GM19438 (cell line): ENCODE data around the gene ULK1.
"Not testable (repeated sequence)": the region's sequence is repeated elsewhere in the genome, so short reads cannot be mapped to it uniquely, and the experiment has no call there.

Source experiments
- ATAC-seq: cut with Tn5 transposase; IDR thresholded peaks from one replicate; pipeline ENCODE4 v1.9.1; 2021; ENCODE audit warnings: low read depth; ENCODE audit not compliant: unreplicated experiment

Gene ULK1

DNA sequence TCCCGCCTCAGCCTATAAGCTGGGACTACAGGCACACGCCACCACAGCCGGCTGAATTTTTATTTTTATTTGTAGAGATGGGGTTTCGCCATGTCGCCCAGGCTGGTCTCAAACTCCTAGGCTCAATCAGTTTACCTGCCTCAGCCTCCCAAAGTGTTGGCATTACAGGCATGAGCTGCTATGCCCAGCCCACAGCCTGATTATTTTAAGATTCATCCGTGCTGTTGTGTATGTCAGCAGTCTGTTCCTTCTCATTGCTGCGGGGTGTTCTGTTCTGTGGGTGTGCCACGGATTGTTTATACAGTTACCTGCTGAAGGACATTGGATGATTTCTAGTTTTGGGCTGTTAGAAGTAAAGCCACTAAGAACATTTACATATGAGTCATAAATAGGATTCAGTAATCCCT lies 45.7 kb downstream of the ULK1 start:
- no peak for ATAC-seq

DNA sequence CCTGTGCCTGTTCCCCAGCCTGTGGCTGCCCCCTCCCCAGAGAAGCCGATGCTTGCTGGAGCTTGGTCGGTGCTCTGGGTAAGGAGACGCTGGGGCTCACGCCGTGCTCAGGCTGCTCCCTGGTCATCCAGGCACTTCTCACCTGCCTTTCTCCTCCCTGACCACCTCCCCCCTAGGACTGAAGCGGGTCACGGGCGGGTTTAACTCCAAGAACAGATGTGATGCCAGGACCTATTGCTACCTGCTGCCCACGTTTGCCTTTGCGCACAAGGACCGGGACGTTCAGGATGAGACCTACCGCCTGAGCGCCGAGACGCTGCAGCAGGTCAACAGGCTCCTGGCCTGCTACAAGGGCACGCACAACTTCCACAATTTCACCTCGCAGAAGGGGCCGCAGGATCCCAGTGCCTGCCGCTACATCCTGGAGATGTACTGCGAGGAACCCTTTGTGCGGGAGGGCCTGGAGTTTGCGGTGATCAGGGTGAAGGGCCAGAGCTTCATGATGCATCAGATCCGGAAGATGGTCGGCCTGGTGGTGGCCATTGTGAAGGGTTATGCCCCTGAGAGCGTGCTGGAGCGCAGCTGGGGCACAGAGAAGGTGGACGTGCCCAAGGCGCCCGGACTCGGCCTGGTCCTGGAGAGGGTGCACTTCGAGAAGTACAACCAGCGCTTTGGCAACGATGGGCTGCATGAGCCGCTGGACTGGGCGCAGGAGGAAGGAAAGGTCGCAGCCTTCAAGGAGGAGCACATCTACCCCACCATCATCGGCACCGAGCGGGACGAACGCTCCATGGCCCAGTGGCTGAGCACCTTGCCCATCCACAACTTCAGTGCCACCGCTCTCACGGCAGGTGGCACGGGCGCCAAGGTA lies 46.9 kb downstream of the ULK1 start:
- no peak for ATAC-seq

DNA sequence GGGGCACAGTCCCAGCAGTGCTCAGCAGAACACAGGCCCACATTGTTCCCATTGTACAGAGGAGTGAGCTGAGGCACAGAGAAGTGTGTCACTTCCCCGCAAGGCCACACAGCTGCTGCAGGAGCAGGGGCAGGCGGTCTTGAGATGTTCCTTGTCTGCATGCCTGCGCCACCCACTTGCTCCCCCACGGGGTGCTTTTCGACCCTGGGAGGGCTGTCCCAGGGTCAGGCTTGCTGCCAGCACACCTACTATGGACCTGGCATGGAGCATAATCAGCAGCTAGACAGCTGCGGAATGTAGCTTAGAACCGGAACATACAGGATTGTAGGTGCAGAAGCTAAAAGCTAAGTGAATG lies 47.5 kb downstream of the ULK1 start:
- no peak for ATAC-seq

DNA sequence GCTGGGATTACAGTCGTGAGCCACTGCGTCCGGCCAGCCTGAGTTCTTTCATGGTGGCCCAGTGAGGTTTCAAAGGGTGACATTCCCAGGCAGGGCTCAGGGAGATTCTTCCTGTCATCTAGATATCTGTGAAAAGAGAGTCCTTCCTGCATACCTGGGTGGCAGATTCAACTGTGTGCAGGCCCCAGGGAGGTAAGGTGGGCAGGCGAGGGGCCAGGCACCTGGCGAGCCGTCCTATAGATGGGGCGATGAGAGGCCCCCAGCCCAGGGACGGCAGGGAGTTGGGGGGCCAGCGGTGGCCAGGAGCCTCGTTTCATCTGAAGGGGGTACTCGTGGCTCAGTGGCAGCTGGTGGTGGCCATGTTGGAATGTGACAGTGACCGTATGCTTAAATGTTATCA lies 48.2 kb downstream of the ULK1 start:
- no peak for ATAC-seq

DNA sequence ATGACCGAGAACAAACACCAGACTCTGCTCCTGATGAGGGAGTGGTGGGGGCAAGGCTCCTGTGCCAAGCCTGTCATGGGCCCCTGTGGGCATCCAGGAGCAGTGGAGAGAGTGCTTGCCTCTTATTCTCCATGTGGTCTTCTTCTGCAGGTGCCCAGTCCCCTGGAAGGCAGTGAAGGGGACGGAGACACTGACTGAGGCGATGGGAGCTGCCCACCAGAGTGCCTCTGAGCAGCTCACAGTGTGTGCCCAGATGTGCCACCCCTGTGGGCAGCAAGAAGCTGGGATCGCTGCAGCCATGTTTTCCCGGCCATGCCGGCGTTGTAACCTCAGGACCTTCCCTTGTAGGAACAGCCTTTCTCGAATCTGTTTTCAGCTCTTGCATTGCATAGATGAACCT lies 49.0 kb downstream of the ULK1 start:
- ATAC-seq = no peak

DNA sequence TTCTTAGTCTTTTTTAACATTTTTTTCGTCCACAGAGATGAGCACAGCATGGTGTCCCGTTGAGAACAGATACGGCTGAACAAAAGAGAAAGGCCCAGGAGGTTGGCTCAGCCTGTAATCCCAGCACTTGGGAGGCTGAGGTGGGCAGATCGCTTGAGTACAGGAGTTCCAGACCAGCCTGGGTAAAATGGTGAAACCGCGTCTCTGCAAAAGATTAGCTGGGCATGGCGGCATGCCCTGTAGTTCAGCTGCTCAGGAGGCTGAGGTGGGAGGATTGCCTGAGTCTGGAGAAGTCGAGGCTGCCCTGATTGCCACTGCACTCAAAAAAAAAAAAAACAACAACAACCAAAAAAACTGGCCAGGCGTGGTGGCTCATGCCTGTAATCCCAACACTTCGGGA lies 49.5 kb downstream of the ULK1 start:
- ATAC-seq = no peak

DNA sequence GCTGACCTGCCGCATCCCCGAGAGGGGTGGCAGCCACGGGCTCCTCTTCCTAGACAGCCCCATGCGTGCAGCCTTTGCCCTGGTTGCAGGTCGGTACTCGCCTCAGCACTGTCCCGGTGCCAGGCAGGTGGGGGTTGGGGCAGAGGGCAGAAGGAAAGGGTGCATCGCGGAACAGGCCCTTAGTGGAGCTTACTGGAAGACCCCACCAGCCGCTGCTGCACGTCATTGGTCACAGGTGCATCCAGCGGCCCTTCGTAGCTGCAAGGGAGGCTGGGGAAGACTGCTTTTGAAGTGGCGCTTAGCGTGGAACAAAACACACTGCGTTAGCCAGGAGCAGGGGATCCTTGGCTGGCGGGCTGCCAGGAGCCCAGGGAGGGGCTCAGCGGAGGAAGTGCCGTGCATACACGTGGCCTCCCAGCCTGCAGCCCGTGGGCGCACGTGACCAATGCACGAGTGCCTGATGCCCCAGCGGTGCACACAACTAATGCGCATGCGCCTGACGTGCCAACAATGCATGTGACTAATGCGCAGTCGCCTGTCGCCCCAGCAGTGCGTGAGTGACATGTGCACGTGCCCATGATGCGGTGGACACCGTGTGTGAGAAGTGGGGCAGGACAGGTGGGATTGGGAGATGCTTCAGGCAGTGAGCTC lies 50.3 kb downstream of the ULK1 start:
- ATAC-seq = no peak

DNA sequence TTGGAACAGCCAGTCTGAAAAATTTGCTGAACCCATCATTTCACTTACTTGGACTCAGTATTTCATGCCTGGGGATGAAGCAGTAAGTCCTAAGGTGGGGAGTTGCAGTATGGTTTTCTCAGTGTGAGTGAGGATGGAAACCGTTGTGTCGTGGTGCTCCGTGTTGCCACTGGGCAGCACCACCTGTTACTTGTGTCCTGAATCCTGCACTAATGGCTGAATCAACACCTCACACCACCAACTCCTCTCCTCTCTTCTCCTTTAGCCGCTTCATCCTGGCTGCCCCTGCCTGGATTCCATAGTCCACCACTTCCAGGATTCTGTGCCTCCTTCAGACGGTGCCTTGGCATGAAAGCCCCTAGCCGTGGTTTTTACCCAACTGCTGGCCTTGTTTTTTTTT lies 52.3 kb downstream of the ULK1 start:
- ATAC-seq = no peak

DNA sequence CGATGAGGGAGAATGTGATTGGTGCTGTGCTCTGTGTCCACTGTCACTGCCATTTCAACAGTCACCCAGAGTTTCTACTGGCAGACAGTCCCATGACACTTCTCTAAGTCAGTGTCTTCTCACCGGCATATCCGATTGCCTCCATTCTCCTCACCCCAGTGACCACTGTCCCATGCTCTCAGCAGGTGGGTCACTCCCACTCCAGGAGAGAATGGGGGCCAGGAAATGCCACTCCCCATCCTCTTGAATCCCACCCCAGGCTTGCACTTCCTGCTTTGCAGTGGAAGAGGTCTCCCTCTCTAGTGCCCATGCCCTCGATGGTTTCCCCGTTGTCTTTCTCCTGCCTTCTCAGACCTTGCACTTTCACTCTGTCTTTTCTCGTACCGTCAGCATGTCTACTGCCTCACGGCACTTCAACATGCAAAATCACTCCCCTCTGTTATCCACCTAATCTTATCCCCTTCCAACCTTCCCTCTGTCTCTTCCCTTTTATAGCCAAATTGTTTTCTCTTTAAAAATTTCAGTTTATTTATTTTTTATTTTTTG lies 53.1 kb downstream of the ULK1 start:
- no peak for ATAC-seq

DNA sequence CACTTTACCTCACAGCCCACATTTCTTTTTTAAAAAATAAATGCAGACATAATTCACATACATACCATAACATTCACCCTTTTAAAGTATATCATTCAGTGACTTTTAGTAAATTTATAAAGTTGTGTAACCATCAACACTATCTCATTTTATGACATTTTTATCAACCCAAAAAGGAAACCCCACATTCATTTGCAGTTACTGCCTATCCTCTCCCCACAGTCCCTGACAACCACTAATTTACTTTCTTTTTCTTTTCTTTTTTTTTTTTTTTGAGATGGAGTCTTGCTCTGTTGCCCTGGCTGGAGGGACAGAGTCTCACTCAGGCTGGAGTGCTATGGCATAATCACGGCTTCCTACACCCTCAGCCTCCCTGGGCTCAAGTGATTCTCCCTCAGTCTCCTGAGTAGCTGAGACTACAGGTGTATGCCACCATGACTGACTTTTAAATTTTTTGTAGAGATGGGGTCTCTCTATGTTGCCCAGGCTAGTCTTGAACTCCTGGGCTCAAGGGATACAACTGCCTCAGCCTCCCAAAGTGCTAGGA lies 53.8 kb downstream of the ULK1 start:
- ATAC-seq = no peak

DNA sequence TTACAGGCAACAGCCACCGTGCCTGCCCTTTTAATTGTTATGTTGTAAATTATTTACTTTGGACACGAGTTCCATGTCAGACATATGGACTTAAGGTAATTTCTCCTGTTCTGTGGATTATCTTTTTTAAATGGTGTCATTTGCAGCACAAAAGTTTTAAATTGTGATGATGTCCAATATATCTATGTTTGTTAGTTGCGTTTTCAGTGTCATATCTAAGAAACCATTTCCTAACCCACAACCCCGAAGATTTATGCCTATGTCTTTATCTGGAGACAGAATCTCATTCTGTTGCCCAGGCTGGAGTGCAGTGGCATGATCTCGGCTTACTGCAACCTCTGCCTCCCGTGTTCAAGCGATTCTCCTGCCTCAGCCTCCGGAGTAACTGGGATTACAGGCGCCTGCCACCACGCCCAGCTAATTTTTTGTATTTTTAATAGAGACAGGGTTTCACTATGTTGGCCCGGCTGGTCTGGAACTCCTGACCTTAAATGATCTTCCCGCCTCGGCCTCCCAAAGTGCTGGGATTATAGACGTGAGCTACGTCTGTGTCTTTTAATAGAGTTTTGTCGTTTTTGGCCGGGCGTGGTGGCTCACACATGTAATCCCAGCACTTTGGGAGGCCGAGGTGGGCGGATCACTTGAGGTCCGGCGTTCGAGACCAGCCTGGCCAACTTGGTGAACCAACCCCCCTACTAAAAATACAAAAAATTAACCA lies 54.5 kb downstream of the ULK1 start:
- not testable (repeated sequence) for ATAC-seq

DNA sequence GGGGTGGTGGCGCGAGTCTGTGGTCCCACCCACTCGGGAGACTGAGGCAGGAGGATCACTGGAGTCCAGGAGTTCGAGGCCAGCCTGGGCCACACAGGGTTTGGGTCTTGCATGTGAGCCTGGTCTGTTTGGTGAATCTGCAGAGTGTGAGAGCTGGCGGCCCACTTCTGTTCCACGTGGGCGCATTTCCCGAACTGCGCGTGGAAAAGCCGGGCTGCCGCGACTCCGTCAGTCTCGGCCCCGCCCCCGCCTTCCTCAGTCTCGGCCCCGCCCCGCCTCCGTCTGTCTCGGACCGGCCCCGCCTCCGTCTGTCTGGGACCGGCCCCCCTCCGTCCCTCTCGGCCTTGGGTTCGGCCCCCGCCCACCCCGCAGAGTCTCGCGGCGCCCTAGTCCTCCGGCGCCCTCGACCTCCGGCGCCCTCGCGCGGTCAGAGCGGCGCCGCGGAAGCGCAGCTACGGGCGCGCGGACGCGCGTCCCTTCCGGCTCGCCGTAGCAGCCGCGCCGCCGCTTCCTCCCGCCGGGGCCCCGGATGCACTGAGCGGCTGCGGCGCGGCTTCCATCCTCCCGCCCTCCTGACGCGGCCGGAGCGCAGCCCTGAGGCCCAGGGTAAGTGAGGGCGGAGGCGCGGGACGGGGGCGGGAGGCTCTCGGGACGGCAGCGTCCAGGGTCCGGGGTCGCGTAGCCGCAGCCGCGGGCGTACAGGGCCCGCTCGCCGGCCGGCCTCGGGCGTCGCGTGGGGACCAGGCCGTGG lies 55.2 kb downstream of the ULK1 start, which contains the start of gene EP400:
Gene EP400 (plus strand): TSS at position 512 of the 751 bp plus-strand sequence. CDS start 10,678 bp downstream, outside the sequence.
- peak; percentile 76 for ATAC-seq

DNA sequence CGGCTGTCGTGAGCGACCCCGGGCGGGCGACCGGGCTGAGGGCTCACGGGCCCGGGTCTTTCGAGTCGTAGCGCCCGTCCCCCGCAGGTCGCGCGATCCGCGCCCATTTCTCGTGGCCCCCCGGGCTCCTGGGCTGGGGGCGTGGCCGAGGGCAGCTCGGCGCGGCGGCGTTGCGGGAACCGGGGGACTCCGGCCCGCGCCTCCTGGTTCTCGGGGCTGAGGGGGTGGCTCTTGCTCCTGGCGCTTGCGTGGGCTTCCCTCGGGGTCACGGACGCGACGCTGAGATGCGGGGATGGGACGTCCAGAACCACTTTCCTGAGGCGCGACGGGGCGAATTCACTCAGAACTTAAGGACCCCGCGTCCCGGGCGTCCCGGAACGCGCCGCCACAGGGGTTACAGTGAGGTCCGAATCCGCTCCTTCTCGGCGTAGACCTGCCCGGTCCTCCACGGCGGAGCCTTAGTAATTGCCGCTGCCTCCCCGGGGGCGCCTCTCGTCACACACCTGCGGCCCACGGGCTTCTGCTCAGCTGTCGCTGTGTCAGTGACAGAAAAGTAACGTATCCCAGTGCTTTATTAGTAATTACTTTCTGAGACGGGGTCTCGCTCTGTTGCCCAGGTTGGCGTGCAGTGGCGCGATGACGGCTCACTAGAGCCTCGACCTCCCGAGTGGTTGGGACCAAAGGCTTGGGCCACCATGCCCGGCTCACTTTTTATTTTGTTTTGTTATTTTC lies 55.9 kb downstream of the ULK1 start:
- ATAC-seq = peak; percentile 30

DNA sequence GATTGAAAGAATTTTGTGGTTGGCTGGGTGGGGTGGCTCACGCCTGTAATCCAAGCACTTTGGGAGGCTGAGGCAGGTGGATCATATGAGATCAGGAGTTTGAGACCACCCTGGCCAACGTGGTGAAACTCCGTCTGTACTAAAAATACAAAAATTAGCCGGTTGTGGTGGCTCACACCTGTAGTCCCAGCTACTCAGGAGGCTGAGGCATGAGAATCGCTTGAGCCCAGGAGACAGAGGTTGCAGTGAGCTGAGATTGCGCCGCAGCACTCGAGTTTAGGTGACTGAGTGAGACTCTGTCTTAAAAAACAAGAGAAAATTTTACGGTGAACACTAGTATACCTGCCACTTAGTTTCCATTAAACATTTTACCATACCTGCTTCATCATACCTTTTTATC lies 59.4 kb downstream of the ULK1 start:
- ATAC-seq = not testable (repeated sequence)

DNA sequence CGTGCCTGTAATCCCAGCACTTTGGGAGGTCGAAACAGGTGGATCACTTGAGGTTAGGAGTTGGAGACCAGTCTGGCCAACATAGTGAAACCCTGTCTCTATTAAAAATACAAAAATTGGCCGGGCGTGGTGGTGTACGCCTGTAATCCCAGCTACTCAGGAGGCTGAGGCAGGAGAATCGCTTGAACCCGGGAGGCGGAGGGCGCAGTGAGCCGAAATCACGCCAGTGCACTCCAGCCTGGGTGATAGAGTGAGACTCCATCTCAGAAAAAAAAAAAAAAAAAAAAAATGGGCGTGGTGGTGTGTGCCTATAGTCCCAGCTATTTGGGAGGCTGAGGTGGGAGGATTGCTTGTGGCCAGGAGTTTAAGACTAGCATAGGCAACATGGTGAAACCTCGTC lies 60.0 kb downstream of the ULK1 start:
- ATAC-seq = not testable (repeated sequence)

DNA sequence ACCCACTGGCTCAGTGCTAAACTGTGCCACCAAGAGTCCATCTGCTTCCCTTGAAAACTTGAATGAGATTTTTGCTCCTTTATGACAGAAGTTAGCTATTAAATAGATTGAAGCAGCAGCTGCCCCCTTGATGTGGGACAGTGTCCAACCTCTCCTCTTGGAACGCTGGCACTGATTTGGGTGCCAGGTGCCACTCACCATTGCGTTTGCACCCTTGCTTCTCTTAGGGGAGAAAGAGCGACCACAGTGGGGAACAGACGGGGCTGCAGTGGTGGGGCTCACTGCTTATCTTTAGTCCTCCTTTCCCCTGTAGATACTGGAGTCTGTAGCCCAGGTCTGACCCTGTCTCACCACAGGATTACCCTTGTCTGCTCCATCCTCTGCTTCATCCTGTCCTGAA lies 64.7 kb downstream of the ULK1 start:
- no peak for ATAC-seq

DNA sequence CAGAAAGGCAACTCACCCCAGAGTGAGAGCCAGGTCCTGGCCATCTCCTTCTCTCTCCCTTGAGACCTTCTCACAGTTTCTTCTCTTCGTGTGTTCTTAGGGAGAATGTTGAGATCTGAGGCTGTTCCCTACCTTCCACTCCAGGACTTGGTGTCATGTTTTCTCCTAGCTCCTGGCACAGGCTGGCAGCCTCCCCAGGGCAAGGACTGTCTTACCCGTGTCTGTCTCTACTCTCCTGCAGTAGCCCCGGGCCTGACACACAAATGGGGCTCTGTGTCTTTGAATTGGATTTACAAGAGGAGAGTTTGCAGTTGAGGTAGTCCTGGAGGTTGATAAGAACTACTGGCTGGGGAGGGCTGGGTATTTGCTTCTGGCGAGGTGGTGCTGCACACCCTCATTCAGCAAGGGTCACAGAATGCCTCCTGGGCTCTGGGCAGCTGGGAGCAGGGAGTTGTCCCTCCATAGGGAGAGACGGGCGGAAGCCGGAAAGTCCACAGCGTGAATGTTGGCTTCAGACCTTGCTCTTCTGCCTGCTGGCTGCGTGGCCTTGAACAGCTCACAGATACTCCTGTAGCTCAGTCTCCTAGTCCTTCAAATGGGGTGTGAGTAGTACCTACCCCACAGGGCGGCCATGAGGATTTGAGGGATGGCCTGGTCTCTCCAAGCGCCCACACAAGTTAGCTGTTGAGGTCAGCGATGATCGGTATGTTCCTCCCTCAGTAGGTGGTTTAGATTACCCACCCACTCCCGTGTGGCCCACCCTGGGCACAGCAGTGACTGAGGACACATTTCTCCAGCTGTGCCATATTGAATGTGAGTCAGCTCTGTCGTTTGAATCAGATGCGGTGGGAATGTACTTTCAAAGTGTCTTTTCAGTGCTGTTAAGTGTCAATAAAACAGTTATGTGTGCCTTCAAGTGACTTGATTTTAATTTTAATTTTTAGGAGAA lies 65.5 kb downstream of the ULK1 start:
- ATAC-seq = no peak

DNA sequence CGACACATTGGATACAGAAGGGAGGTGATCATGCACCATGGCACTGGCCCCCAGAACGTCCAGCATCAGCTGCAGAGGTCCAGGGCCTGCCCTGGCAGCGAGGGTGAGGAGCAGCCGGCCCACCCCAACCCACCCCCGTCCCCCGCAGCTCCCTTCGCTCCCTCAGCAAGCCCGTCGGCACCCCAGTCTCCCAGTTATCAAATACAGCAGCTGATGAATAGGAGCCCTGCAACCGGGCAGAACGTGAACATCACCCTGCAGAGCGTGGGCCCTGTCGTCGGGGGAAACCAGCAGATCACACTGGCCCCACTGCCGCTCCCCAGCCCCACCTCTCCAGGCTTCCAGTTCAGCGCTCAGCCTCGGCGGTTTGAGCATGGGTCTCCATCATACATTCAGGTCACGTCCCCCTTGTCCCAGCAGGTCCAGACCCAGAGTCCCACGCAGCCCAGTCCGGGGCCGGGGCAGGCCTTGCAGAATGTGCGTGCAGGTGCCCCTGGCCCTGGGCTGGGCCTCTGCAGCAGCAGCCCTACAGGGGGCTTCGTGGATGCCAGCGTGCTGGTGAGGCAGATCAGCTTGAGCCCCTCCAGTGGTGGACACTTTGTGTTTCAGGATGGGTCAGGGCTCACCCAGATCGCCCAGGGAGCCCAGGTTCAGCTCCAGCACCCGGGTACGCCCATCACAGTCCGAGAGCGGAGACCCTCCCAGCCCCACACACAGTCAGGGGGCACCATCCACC lies 66.3 kb downstream of the ULK1 start:
- ATAC-seq = not testable (repeated sequence)
